BLaER1 (cell line): ENCODE data around the gene KBTBD13.
"Not testable (repeated sequence)": the region's sequence is repeated elsewhere in the genome, so short reads cannot be mapped to it uniquely, and the experiment has no call there.

Source experiments
- H3K27ac ChIP-seq: shearing (Covaris generic); formaldehyde crosslinking; 2 replicates; pipeline ENCODE4 v1.8.1; 2022
- H3K27me3 ChIP-seq: shearing (Covaris generic); formaldehyde crosslinking; 2 replicates; pipeline ENCODE4 v1.8.1; 2022
- H3K36me3 ChIP-seq: shearing (Covaris generic); formaldehyde crosslinking; 2 replicates; pipeline ENCODE4 v1.8.1; 2022
- H3K4me1 ChIP-seq: shearing (Covaris generic); formaldehyde crosslinking; 2 replicates; pipeline ENCODE4 v1.8.1; 2022
- H3K4me2 ChIP-seq: shearing (Covaris generic); formaldehyde crosslinking; 2 replicates; pipeline ENCODE4 v1.8.1; 2022
- H3K4me3 ChIP-seq: shearing (Covaris generic); formaldehyde crosslinking; 2 replicates; pipeline ENCODE4 v1.8.1; 2022
- H3K9ac ChIP-seq: shearing (Covaris generic); formaldehyde crosslinking; 2 replicates; pipeline ENCODE4 v1.8.1; 2022
- H3K9me3 ChIP-seq: shearing (Covaris generic); formaldehyde crosslinking; 2 replicates; pipeline ENCODE4 v1.8.1; 2022
- H4K20me1 ChIP-seq: shearing (Covaris generic); formaldehyde crosslinking; 2 replicates; pipeline ENCODE4 v1.8.1; 2022
- Cebpa-rat ChIP-seq: shearing (Covaris generic); IDR thresholded peaks from 2 replicates; pipeline ENCODE4 v1.8.1; 2022

KBTBD13 gene

DNA sequence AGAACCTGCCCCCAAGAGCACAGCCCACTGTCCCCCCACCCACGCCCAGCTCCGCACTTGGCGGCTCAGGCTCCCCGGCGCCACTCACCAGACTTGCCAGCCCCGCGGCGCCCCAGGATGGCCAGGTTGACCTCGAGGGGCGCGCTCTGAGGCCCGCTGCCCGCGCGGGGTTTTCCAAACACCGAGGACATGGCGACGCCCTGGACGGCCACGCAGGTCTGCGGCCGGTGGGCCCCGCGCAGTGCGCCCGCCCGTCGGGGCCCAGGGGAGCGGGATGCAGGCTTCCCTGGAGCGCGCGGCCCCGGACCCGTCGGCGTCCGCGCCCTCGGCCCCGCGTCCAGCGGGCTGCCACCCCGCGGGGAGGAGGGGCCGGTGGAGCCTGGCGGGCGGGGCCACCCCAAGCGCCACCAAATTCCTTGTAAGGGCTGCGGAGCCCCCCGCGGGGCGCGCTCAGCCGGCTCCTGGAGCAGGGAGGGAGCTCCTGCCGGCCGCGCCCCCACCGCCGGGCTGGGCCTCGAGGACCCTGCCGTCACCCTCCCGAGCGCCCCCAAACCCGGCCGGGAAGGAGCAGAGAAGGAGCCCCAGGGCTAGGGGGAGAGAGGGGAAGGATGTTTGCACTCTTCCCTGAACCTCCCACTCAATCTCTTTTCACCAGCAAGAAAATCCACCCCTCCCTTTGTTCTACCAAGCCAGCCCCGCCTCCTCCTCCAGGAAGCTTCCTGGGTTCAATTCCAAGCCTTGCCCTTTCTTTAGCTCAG lies 8.7 kb upstream of the KBTBD13 start, which contains the start of gene RASL12:
Gene RASL12, minus strand, starts transcription at position 347 of the 758 bp plus-strand sequence. Its CDS starts 156 bp downstream, at position 191.
- Histone ChIP-seq H3K4me1 (peaks cover 82% of the 10 kb centered on the region), H3K9ac (peak within 1 kb of the TSS; percentile 56; the same call in 1 of the 2 replicates), H3K27me3 (peaks cover 12% of the 10 kb centered on the region; the same call in 1 of the 2 replicates), H3K9me3 (peaks cover 5% of the 10 kb centered on the region), H3K27ac (peak within 1 kb of the TSS; percentile 73), H3K4me2 (peak within 1 kb of the TSS; percentile 88), H3K36me3 (no peaks in the 10 kb centered on the region), H4K20me1 (no peaks in the 10 kb centered on the region), H3K4me3 (peak within 1 kb of the TSS; percentile 53)
- no peak for TF ChIP-seq Cebpa-rat

DNA sequence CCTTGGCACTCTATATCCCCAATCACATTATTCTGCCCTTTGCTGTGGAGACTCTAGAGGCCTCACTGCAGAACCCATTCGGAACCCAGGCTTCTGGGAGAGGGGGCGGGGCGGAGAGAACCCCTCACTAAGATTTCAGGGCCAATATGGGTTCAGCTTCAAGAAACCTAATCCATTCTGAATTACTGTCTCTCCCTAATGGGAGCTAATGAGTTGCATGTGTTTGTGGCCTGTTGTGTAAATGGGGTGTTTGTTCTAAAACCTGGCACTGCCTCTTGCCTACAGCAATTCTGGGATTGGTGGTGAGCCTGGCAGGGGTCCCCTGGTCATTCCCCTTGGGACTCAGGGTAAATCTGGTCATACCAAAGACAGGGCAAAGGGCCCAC lies 8.2 kb upstream of the KBTBD13 start:
- H4K20me1 ChIP-seq = no peaks in the 10 kb centered on the region
- no peak for TF ChIP-seq Cebpa-rat
- peaks cover 10% of the 10 kb centered on the region for H3K9me3 ChIP-seq
- H3K4me2 ChIP-seq = peak overlapping the region; percentile 88
- no peak overlapping the region for H3K4me3 ChIP-seq
- H3K36me3 ChIP-seq = no peaks in the 10 kb centered on the region
- H3K27ac ChIP-seq = peak overlapping the region; percentile 73; the same call in 1 of the 2 replicates
- peaks cover 84% of the 10 kb centered on the region for H3K4me1 ChIP-seq
- H3K9ac ChIP-seq = no peak overlapping the region
- peaks cover 12% of the 10 kb centered on the region; the same call in 1 of the 2 replicates for H3K27me3 ChIP-seq

DNA sequence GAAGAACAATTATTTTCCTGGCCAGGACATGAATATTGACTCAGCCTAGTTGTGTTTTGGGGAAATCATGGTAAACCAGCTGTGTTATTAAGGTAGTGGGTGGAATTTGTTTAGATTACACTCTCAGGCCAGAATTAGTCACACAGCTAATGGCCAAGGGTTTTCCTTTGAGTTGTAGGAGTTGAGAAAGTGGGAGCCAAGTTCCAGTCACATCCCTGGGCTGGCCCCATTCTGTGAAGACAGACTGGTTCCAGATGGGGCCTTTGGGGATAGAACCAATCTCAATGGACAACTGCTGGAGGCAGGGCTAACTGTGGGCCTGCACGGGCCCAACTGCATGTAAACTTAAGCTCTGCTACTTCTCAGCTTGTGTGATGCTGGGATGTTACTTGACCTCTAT lies 7.4 kb upstream of the KBTBD13 start:
- Histone ChIP-seq H3K4me2 (peak overlapping the region; percentile 88), H3K36me3 (no peaks in the 10 kb centered on the region), H3K4me3 (no peak overlapping the region), H3K27me3 (peaks cover 12% of the 10 kb centered on the region; the same call in 1 of the 2 replicates), H3K9me3 (peaks cover 12% of the 10 kb centered on the region), H3K9ac (no peak overlapping the region), H3K27ac (no peak overlapping the region), H3K4me1 (peaks cover 84% of the 10 kb centered on the region), H4K20me1 (no peaks in the 10 kb centered on the region)
- TF ChIP-seq Cebpa-rat = no peak

DNA sequence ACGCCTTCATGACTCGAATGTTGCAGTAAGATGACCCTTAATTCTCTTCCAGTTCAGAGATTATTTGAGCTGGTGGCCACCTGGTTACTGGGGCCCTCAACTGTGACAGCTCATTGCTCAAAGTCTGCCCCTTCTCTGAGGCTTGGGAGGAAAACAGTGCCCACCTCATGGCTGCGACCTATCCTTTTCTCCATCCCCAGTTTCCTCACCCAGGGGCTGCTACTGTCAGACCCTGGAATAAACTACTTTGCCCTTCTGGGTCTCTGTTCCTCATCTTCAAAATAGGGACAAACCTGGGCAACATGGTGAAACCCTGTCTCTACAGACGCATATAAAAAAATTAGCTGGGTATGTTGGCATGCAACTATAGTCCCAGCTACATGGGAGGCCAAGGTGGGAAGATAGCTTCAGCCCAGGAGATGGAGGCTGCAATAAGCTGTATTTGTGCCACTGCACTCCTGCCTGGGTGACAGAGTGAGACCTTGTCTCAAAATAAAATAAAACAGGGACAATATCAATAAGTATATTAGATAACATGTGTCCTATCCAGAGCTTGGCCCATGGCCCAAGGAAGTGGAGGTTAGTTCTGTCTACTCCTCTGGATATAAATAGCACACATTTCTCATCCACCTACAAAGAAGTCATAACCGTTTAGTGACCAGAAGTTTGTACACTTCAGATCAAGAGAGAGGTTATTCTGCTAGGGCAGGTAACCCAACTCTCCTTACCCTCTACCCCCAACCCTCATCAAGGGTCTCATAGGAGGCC lies 6.6 kb upstream of the KBTBD13 start:
- H3K36me3 ChIP-seq = no peaks in the 10 kb centered on the region
- peaks cover 81% of the 10 kb centered on the region for H3K4me1 ChIP-seq
- peak overlapping the region; percentile 74; the same call in 1 of the 2 replicates for H3K27ac ChIP-seq
- peaks cover 16% of the 10 kb centered on the region for H3K9me3 ChIP-seq
- H3K4me2 ChIP-seq = peak overlapping the region; percentile 88
- H3K4me3 ChIP-seq = no peak overlapping the region
- no peak for TF ChIP-seq Cebpa-rat
- H3K27me3 ChIP-seq = peaks cover 12% of the 10 kb centered on the region; the same call in 1 of the 2 replicates
- no peak overlapping the region for H3K9ac ChIP-seq
- no peaks in the 10 kb centered on the region for H4K20me1 ChIP-seq

DNA sequence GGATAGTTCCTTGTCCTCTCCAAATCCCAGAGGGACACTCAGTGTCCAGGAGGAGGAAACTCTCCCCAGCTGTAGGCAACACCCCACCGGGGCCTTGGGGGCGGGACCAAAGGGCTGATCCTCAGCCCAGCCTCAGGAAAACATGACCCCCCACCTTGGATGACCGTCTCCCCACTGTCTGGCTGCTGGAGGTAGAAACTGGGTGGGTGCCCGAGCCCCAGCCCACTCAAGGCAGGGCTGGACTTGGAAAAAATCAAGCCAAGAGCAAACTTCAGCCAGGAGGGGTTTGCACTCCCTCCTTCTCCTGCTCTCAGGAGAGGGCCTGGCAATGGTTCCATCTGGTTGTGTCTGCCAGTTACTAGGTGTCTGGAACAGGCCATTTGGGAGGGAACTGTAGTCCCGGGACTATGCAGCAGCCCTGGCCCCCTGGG lies 5.2 kb upstream of the KBTBD13 start:
- H3K4me1 ChIP-seq = peaks cover 75% of the 10 kb centered on the region
- H3K36me3 ChIP-seq = no peaks in the 10 kb centered on the region
- peak overlapping the region; percentile 48; the same call in 1 of the 2 replicates for H3K4me3 ChIP-seq

DNA sequence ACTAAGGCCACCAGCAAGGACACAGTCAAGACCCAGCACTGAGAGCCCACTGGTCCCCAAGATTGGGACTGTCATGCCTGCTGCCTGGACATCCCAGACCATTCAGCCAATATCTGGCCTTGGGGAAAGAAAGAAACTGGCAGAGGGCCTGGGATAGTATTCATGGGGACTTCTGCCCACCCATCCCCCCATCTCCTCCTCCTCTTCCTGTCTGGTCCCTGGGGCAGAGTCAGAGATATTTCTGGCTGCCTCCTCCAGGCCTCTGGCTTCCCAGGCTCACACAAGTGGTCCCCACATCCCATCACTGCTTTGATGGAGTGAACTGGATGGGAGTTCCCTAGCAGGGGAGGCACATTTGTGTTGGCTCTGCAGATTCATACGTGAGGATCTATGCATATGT lies 4.5 kb upstream of the KBTBD13 start:
- peak overlapping the region; percentile 74 for H3K27ac ChIP-seq
- H3K4me2 ChIP-seq = peak overlapping the region; percentile 88
- H3K4me1 ChIP-seq = peaks cover 75% of the 10 kb centered on the region
- peaks cover 16% of the 10 kb centered on the region for H3K9me3 ChIP-seq
- no peak for TF ChIP-seq Cebpa-rat
- no peaks in the 10 kb centered on the region for H4K20me1 ChIP-seq
- H3K27me3 ChIP-seq = peaks cover 12% of the 10 kb centered on the region; the same call in 1 of the 2 replicates
- H3K4me3 ChIP-seq = peak overlapping the region; percentile 48
- H3K36me3 ChIP-seq = no peaks in the 10 kb centered on the region
- H3K9ac ChIP-seq = peak overlapping the region; percentile 52; the same call in 1 of the 2 replicates

More for the DNA sequence above, 5.2 kb upstream of the KBTBD13 start:
- H3K4me2 ChIP-seq = peak overlapping the region; percentile 88
- H3K27ac ChIP-seq = peak overlapping the region; percentile 74
- H3K9me3 ChIP-seq = peaks cover 16% of the 10 kb centered on the region
- TF ChIP-seq Cebpa-rat = no peak
- no peaks in the 10 kb centered on the region for H4K20me1 ChIP-seq
- H3K9ac ChIP-seq = peak overlapping the region; percentile 52; the same call in 1 of the 2 replicates
- H3K27me3 ChIP-seq = peaks cover 12% of the 10 kb centered on the region; the same call in 1 of the 2 replicates

DNA sequence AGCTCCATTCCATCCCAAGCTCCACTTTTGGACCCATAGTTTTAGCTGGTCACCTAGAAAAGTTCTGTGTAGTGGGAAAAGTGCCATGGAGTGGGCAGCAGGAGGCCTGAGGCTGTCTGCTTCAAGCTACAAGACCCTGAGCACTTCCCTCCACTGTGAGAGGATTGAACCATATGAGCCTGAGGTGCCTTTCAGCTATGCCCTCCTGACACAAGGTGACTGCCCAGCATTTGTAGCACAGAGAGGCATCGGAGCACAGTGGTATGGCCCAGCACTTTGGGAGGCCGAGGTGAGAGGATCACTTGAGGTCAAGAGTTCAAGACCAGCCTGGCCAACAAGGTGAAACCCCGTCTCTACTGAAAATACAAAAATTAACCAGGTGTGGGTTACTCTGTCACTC lies 3.9 kb upstream of the KBTBD13 start:
- Histone ChIP-seq H3K4me1 (peaks cover 75% of the 10 kb centered on the region), H3K36me3 (no peaks in the 10 kb centered on the region), H4K20me1 (no peaks in the 10 kb centered on the region), H3K9ac (no peak overlapping the region), H3K27me3 (peaks cover 7% of the 10 kb centered on the region; the same call in 1 of the 2 replicates), H3K4me2 (peak overlapping the region; percentile 88), H3K4me3 (no peak overlapping the region), H3K9me3 (peaks cover 16% of the 10 kb centered on the region), H3K27ac (peak overlapping the region; percentile 74)
- no peak for TF ChIP-seq Cebpa-rat

DNA sequence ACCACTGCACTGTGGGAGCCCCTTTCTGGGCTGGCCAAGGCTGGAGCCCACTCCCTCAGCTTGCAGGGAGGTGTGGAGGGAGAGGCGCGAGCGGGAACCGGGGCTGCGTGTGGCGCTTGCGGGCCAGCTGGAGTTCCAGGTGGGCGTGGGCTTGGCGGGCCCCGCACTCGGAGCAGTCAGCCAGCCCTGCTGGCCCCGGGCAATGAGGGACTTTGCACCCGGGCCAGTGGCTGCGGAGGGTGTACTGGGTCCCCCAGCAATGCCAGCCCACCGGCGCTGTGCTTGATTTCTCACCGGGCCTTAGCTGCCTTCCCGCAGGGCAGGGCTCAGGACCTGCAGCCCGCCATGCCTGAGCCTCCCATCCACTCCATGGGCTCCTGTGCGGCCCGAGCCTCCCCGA lies 1.6 kb upstream of the KBTBD13 start:
- not testable (repeated sequence) for H4K20me1 ChIP-seq, H3K4me2 ChIP-seq, H3K4me3 ChIP-seq, H3K27me3 ChIP-seq, H3K9ac ChIP-seq, H3K27ac ChIP-seq, H3K36me3 ChIP-seq
- Histone ChIP-seq H3K9me3 (peaks cover 16% of the 10 kb centered on the region), H3K4me1 (peaks cover 64% of the 10 kb centered on the region)

DNA sequence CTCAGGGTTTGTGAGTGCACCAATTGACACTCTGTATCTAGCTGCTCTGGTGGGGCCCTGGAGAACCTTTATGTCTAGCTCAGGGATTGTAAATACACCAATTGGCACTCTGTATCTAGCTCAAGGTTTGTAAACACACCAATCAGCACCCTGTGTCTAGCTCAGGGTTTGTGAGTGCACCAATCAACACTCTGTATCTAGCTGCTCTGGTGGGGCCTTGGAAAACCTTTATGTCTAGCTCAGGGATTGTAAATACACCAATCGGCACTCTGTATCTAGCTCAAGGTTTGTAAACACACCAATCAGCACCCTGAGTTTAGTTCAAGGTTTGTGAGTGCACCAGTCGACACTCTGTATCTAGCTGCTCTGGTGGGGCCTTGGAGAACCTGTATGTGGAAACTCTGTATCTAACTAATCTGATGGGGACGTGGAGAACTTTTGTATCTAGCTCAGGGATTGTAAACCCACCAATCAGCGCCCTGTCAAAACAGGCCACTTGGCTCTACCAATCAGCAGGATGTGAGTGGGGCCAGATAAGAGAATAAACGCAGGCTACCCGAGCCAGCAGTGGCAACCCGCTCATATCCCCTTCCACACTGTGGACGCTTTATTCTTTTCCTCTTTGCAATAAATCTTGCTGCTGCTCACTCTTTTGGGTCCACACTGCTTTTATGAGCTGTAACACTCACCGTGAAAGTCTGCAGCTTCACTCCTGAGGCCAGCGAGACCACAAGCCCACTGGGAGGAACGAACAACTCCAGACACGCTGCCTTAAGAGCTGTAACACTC lies 745 bp upstream of the KBTBD13 start:
- peak overlapping the region; percentile 50 for H3K4me3 ChIP-seq
- H3K9ac ChIP-seq = peak overlapping the region; percentile 77
- H3K36me3 ChIP-seq, H4K20me1 ChIP-seq, H3K27me3 ChIP-seq: not testable (repeated sequence)
- peaks cover 16% of the 10 kb centered on the region for H3K9me3 ChIP-seq
- H3K4me1 ChIP-seq = peaks cover 56% of the 10 kb centered on the region
- H3K27ac ChIP-seq = peak overlapping the region; percentile 89
- peak overlapping the region; percentile 96 for H3K4me2 ChIP-seq
